A549 (cell line): ENCODE data around the gene PDSS1.

ENCODE experiments used
- ATOH8 ChIP-seq: fragments of 250-450 bp; sonication (Bioruptor Pico); IDR thresholded peaks from 2 replicates; pipeline ENCODE4 v1.5.0; 2020; ENCODE audit warnings: low read depth, mild to moderate bottlenecking, moderate library complexity
- CTCF ChIP-seq: fragments of >200 bp; sonication (Bioruptor Twin); formaldehyde crosslinking; IDR thresholded peaks from 3 replicates; pipeline ENCODE4 v1.5.1; 2016
- MAX ChIP-seq: IDR thresholded peaks from 2 replicates; pipeline ENCODE4 v1.6.1; 2012
- POLR2A ChIP-seq: IDR thresholded peaks from 2 replicates; pipeline ENCODE4 v1.6.1; 2012; ENCODE audit warnings: mild to moderate bottlenecking, low read length
- REST ChIP-seq: fragments of 200-600 bp; sonication (generic); IDR thresholded peaks from 2 replicates; pipeline ENCODE4 v1.6.1; 2016; ENCODE audit warnings: antibody characterized with exemption, mild to moderate bottlenecking, moderate library complexity
- RNF2 ChIP-seq: fragments of 200-600 bp; sonication (generic); IDR thresholded peaks from 2 replicates; pipeline ENCODE4 v1.6.1; 2016; ENCODE audit warnings: low read depth, mild to moderate bottlenecking, antibody characterized with exemption, moderate library complexity, borderline replicate concordance

GRCh38 chr10:26682931-26683330 lies 14.6 kb upstream of the PDSS1 start:
- no peak for TF ChIP-seq REST
- no peak for TF ChIP-seq CTCF
- TF ChIP-seq RNF2: no peak
- TF ChIP-seq POLR2A: no peak
- TF ChIP-seq ATOH8 (CRISPR knock-in tag): no peak
- TF ChIP-seq MAX: no peak
